ENCODE results near the gene RGS3.

DNA sequence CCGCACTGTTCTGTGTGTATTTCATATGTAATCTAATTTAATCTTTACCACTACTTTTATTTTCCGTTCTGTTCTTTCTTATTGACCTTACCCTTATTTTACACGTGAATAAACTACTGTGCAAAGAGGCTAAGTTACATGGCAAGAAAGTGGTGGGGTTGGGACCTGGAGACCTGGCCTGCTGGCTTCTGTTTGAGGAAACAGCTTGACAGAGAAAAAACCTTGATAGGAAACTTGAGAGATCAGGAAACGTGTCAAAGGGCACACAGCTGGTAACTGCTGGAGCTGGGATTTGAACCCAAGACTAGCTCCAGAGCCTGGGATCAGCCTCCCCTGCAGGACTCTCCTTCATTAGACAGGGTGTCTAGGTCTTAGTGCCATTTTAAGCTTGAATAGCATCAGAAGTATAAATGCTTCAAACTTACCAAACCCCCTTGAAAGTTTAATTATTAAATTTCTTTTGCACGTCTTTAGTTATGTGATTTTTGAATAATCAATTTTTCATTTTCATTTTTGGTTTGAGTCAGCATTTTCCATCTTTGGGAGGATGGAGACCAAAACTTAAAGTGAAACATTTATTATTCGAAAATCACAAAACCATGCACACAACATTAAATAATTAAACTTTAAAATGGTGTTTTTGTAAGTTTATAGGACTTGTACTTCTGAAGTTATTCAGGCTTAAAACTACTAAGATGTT lies 129.5 kb downstream of the RGS3 start:
- no peak for TF ChIP-seq EZH2 (IDR thresholded peaks at IDR 0.05; ENCODE audit: insufficient read depth, poor library complexity, severe bottlenecking)
- TF ChIP-seq EZH2phosphoT487 (IDR thresholded peaks at IDR 0.05; ENCODE audit: insufficient read depth, low read depth), result no peak

Data from GM23248 (cell line).